Measurements from ENCODE around the gene DDN. TPM values are rescaled to one million over a fixed set of nuclear protein-coding genes. Genes with fewer than 3 reads are reported as not detected.

Gene DDN
- total RNA-seq, 3 donors from 2014 or later = under 0.01 to 0.16 TPM; not detected in 1

GRCh38 chr12:49030714-49031572, 31.8 kb upstream of the DDN start:
- H3K4me3 ChIP-seq = no peak overlapping the region

GRCh38 chr12:49030119-49030518, 30.9 kb upstream of the DDN start:
- intact Hi-C loops (cut with DNase I; ENCODE audit: low total_unique reads) = no loop called here
- Histone ChIP-seq H3K27me3 (no peaks in the 10 kb centered on the region), H3K9me3 (no peaks in the 10 kb centered on the region), H3K4me1 (no peaks in the 10 kb centered on the region), H3K27ac (no peak overlapping the region), H3K36me3 (peaks cover 6% of the 10 kb centered on the region), H3K4me3 (no peak overlapping the region)
- TF ChIP-seq POLR2AphosphoS5 (IDR thresholded peaks at IDR 0.05) (no peak), POLR2A (IDR thresholded peaks at IDR 0.05) (no peak), CTCF (IDR thresholded peaks at IDR 0.05) (no peak)
- no peak for DNase-seq (ENCODE audit: low spot score in 2 of 2)

More at GRCh38 chr12:49030714-49031572, 31.8 kb upstream of the DDN start:
- TF ChIP-seq CTCF (IDR thresholded peaks at IDR 0.05) (no peak), POLR2AphosphoS5 (IDR thresholded peaks at IDR 0.05) (no peak), POLR2A (IDR thresholded peaks at IDR 0.05) (no peak)
- no peak for DNase-seq (ENCODE audit: low spot score in 2 of 2)
- H3K27me3 ChIP-seq = no peaks in the 10 kb centered on the region
- no peaks in the 10 kb centered on the region for H3K9me3 ChIP-seq
- no peak overlapping the region for H3K27ac ChIP-seq
- no peaks in the 10 kb centered on the region for H3K4me1 ChIP-seq
- intact Hi-C loops (cut with DNase I; ENCODE audit: low total_unique reads) = no loop called here
- peaks cover 6% of the 10 kb centered on the region for H3K36me3 ChIP-seq

GRCh38 chr12:49028666-49029275, 29.6 kb upstream of the DDN start:
- peaks cover 6% of the 10 kb centered on the region for H3K36me3 ChIP-seq
- no peak for DNase-seq (ENCODE audit: low spot score in 2 of 2)
- H3K4me3 ChIP-seq = no peak overlapping the region
- TF ChIP-seq CTCF (IDR thresholded peaks at IDR 0.05) (no peak), POLR2A (IDR thresholded peaks at IDR 0.05) (no peak), POLR2AphosphoS5 (IDR thresholded peaks at IDR 0.05) (no peak)
- no peaks in the 10 kb centered on the region for H3K4me1 ChIP-seq
- H3K9me3 ChIP-seq = no peaks in the 10 kb centered on the region
- no peaks in the 10 kb centered on the region for H3K27me3 ChIP-seq
- intact Hi-C loops (cut with DNase I; ENCODE audit: low total_unique reads) = no loop called here
- H3K27ac ChIP-seq = no peak overlapping the region

GRCh38 chr12:49027846-49028555, 28.8 kb upstream of the DDN start:
- no peak overlapping the region for H3K4me3 ChIP-seq
- no peak overlapping the region for H3K27ac ChIP-seq
- DNase-seq (ENCODE audit: low spot score in 2 of 2) = no peak
- H3K36me3 ChIP-seq = peaks cover under 1% of the 10 kb centered on the region
- TF ChIP-seq CTCF (IDR thresholded peaks at IDR 0.05) (no peak), POLR2AphosphoS5 (IDR thresholded peaks at IDR 0.05) (no peak), POLR2A (IDR thresholded peaks at IDR 0.05) (no peak)
- H3K4me1 ChIP-seq = no peaks in the 10 kb centered on the region
- H3K9me3 ChIP-seq = no peaks in the 10 kb centered on the region
- intact Hi-C loops (cut with DNase I; ENCODE audit: low total_unique reads) = no loop called here
- H3K27me3 ChIP-seq = no peaks in the 10 kb centered on the region
